GM13977 (cell line): ENCODE measurements around the gene CSRP1.
A peak's percentile ranks its signal among the peaks of the same experiment; 100 is the strongest.

Experiments
- DNase-seq: peaks from one replicate; pipeline ENCODE4 v3.0.0; 2012; ENCODE audit warnings: low spot score
- CTCF ChIP-seq: IDR thresholded peaks from 2 replicates; pipeline ENCODE4 v1.5.1; 2012; ENCODE audit warnings: mild to moderate bottlenecking, control low read depth; ENCODE audit not compliant: insufficient read depth; ENCODE audit errors: extremely low read depth, missing control alignments
- in situ Hi-C: fragments of 300-500 bp; cut with MboI; formaldehyde crosslinking; loops from one replicate; pipeline ENCODE4 v1.12.0; 2022; ENCODE audit warnings: low sequenced_read_pairs, low pct_unique_long_range_greater_than_20kb, mixed read lengths, inconsistent platforms; ENCODE audit not compliant: unreplicated experiment

Gene CSRP1

GRCh38 chr1:201506557-201507359 lies at the start of gene CSRP1:
TSS of gene CSRP1 (minus strand) at chr1:201507123. CDS start at chr1:201496303, 10,820 bp downstream.
- peak; percentile 15 for TF ChIP-seq CTCF
- in situ Hi-C loops: no loop called here
- DNase-seq: peak; percentile 95

- no peak for DNase-seq
- in situ Hi-C loops: loop anchor here (10.0 kb wide), 1 partner anchor 149 kb away; no protein-coding TSS in a partner anchor
- no peak for TF ChIP-seq CTCF
Measured at GRCh38 chr1:201555593-201555945, 48.6 kb upstream of the CSRP1 start.

- in situ Hi-C loops: loop anchor here (10.0 kb wide), 1 partner anchor 150 kb away; no protein-coding TSS in a partner anchor
- DNase-seq: no peak
- TF ChIP-seq CTCF: no peak
Measured at GRCh38 chr1:201554789-201555592, 48.1 kb upstream of the CSRP1 start.

GRCh38 chr1:201554190-201554600 lies 47.3 kb upstream of the CSRP1 start:
- DNase-seq: no peak
- TF ChIP-seq CTCF: no peak
- in situ Hi-C loops: loop anchor here (10.0 kb wide), 1 partner anchor 151 kb away; no protein-coding TSS in a partner anchor

DNA sequence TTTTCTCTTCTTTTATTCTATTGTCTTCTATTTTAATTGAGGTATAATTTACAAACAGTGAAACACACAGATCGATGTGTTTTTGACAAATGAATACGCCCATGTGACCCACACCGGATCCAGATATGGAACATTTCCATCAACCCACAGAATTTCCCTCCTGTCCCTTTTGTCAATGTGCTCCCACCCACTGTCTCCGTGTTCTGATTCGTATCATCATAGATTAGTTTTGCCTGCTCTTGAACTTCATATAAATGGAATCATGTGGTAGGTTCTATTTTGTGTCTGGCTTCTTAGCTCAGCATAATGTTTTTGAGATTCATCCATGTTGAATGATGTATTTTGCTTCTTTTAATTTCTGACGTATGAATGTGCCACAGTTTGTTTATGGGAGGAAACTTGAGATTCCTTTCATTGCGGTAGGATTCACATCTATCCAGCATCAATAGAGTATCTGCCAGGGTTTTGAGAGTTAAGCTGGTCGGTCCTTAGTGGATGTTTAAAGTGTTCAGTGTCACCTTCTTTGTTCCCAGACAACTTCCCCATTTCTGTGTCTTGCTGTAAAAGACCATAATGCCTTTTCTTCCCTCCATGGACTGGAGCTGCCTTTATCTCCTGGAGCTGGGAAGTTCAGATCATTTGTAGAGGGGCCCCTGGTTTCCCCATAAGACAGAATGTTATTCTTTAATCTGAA lies 46.7 kb upstream of the CSRP1 start:
- in situ Hi-C loops: loop anchor here (10.0 kb wide), 1 partner anchor 151 kb away; no protein-coding TSS in a partner anchor
- no peak for TF ChIP-seq CTCF
- DNase-seq: no peak

DNA sequence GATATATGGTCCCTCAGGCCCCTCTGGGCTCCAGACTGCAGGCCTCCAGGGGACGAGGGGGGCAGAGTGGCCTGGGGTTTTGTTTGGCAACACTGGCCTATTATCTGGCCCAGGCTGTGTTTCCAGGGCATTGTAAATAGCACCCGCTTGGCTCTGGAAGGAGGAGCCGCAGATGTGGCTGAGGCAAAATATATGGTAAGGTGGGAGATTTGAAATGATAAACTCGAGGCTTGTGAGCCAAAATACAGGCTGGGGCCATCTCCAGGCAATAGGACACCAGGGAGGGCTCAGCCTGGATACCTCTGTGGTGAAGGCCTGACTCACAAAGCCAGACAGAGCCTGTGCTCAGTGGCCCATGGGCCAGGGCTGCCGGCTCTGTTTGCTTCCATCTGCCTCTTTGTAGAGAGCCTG lies 46.0 kb upstream of the CSRP1 start:
- in situ Hi-C loops: loop anchor here (10.0 kb wide), 1 partner anchor 152 kb away; no protein-coding TSS in a partner anchor
- TF ChIP-seq CTCF: no peak
- DNase-seq: no peak
